ENCODE results near the gene PNLIPRP1.

- no peak for TF ChIP-seq CTCF (conservative IDR thresholded peaks at IDR 0.05; ENCODE audit: low read depth in 2 of 2)
- TF ChIP-seq EZH2phosphoT487 (IDR thresholded peaks at IDR 0.05; ENCODE audit: unreplicated experiment): no peak
- TF ChIP-seq POLR2AphosphoS5 (IDR thresholded peaks at IDR 0.05; ENCODE audit: low read depth): no peak
- no peak for TF ChIP-seq EZH2 (IDR thresholded peaks at IDR 0.05; ENCODE audit: low read depth, unreplicated experiment)
- TF ChIP-seq JUNB (IDR thresholded peaks at IDR 0.05; ENCODE audit: unreplicated experiment): no peak
- TF ChIP-seq ETS1 (IDR thresholded peaks at IDR 0.05): no peak
- TF ChIP-seq, protein P1, sequence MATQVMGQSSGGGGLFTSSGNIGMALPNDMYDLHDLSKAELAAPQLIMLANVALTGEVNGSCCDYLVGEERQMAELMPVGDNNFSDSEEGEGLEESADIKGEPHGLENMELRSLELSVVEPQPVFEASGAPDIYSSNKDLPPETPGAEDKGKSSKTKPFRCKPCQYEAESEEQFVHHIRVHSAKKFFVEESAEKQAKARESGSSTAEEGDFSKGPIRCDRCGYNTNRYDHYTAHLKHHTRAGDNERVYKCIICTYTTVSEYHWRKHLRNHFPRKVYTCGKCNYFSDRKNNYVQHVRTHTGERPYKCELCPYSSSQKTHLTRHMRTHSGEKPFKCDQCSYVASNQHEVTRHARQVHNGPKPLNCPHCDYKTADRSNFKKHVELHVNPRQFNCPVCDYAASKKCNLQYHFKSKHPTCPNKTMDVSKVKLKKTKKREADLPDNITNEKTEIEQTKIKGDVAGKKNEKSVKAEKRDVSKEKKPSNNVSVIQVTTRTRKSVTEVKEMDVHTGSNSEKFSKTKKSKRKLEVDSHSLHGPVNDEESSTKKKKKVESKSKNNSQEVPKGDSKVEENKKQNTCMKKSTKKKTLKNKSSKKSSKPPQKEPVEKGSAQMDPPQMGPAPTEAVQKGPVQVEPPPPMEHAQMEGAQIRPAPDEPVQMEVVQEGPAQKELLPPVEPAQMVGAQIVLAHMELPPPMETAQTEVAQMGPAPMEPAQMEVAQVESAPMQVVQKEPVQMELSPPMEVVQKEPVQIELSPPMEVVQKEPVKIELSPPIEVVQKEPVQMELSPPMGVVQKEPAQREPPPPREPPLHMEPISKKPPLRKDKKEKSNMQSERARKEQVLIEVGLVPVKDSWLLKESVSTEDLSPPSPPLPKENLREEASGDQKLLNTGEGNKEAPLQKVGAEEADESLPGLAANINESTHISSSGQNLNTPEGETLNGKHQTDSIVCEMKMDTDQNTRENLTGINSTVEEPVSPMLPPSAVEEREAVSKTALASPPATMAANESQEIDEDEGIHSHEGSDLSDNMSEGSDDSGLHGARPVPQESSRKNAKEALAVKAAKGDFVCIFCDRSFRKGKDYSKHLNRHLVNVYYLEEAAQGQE (IDR thresholded peaks at IDR 0.05; ENCODE audit: unreplicated experiment): no peak
- TF ChIP-seq ZNF114 (CRISPR knock-in tag; IDR thresholded peaks at IDR 0.05): no peak
These were observed 31.3 kb downstream of the PNLIPRP1 start for GRCh38 chr10:116621934-116622655.

Measured in GM23338 (cell line).